Loucy (cell line): Measurements from ENCODE around the gene ARHGAP26.

ENCODE experiments used
- H2AFZ ChIP-seq: fragments of 200-600 bp; sonication (generic); 2 replicates; pipeline ENCODE4 v1.6.0; 2016; ENCODE audit warnings: antibody characterized with exemption, mild to moderate bottlenecking, low read length, moderate library complexity
- H3F3A ChIP-seq: fragments of 200-600 bp; 2 replicates; pipeline ENCODE4 v1.6.0; 2016; ENCODE audit warnings: antibody characterized with exemption, low read depth, mild to moderate bottlenecking
- H3K27me3 ChIP-seq: fragments of 200-600 bp; sonication (generic); 2 replicates; pipeline ENCODE4 v1.6.1; 2014; ENCODE audit warnings: low read length, mild to moderate bottlenecking; ENCODE audit not compliant: insufficient read depth, poor library complexity, severe bottlenecking
- H3K36me3 ChIP-seq: fragments of 200-600 bp; sonication (generic); 2 replicates; pipeline ENCODE4 v1.6.1; 2016; ENCODE audit warnings: low read length; ENCODE audit not compliant: insufficient read depth
- H3K4me1 ChIP-seq: fragments of 200-600 bp; sonication (generic); 2 replicates; pipeline ENCODE4 v1.5.1; 2014; ENCODE audit warnings: low read length, mild to moderate bottlenecking; ENCODE audit not compliant: insufficient read depth, poor library complexity, severe bottlenecking
- H3K4me2 ChIP-seq: fragments of 200-600 bp; sonication (generic); 2 replicates; pipeline ENCODE4 v1.6.0; 2014; ENCODE audit warnings: antibody characterized with exemption, low read length, low read depth, mild to moderate bottlenecking; ENCODE audit not compliant: poor library complexity, severe bottlenecking
- H3K4me3 ChIP-seq: fragments of 200-600 bp; sonication (generic); 2 replicates; pipeline ENCODE4 v1.5.1; 2014; ENCODE audit warnings: low read length, mild to moderate bottlenecking, mixed read lengths; ENCODE audit not compliant: poor library complexity, severe bottlenecking
- H3K79me2 ChIP-seq: fragments of 200-600 bp; sonication (generic); 2 replicates; pipeline ENCODE4 v1.6.1; 2014; ENCODE audit warnings: low read length; ENCODE audit not compliant: insufficient read depth
- H3K9ac ChIP-seq: fragments of 200-600 bp; sonication (generic); 2 replicates; pipeline ENCODE4 v1.6.0; 2014; ENCODE audit warnings: mild to moderate bottlenecking, low read depth, low read length, moderate library complexity; ENCODE audit not compliant: poor library complexity, severe bottlenecking
- H3K9me2 ChIP-seq: fragments of 200-600 bp; sonication (generic); replicated peaks from 2 replicates; pipeline ENCODE4 v1.6.1; 2016; ENCODE audit warnings: low read depth, low read length, mixed read lengths
- H3K9me3 ChIP-seq: fragments of 200-600 bp; sonication (generic); 2 replicates; pipeline ENCODE4 v1.6.1; 2014; ENCODE audit warnings: mild to moderate bottlenecking, antibody characterized with exemption, low read length, low read depth; ENCODE audit not compliant: insufficient read depth
- H4K20me1 ChIP-seq: fragments of 200-600 bp; sonication (generic); 2 replicates; pipeline ENCODE4 v1.6.0; 2014; ENCODE audit warnings: antibody characterized with exemption, low read length, mild to moderate bottlenecking; ENCODE audit not compliant: insufficient read depth, poor library complexity, severe bottlenecking
- CTCF ChIP-seq: fragments of 200-600 bp; sonication (generic); conservative IDR thresholded peaks from 2 replicates; pipeline ENCODE4 v1.5.1; 2014; ENCODE audit warnings: mild to moderate bottlenecking, antibody characterized with exemption, low read length
- EZH2phosphoT487 ChIP-seq: fragments of 200-600 bp; IDR thresholded peaks from 2 replicates; pipeline ENCODE4 v1.6.1; 2018; ENCODE audit warnings: antibody characterized with exemption, mild to moderate bottlenecking, moderate library complexity, borderline replicate concordance

The ARHGAP26 gene

GRCh38 chr5:143044265-143044664 lies 274.1 kb downstream of the ARHGAP26 start:
- H4K20me1 ChIP-seq, result no peaks in the 10 kb centered on the region
- no peak overlapping the region for H3K4me3 ChIP-seq
- H3F3A ChIP-seq, result no peaks in the 10 kb centered on the region
- H3K4me2 ChIP-seq, result no peak overlapping the region
- no peak overlapping the region for H2AFZ ChIP-seq
- peaks cover 11% of the 10 kb centered on the region for H3K36me3 ChIP-seq
- TF ChIP-seq CTCF (no peak), EZH2phosphoT487 (no peak)
- no peak overlapping the region for H3K9ac ChIP-seq
- no peaks in the 10 kb centered on the region for H3K27me3 ChIP-seq
- no peaks in the 10 kb centered on the region for H3K79me2 ChIP-seq
- H3K9me2 ChIP-seq, result no peaks in the 10 kb centered on the region
- no peaks in the 10 kb centered on the region for H3K9me3 ChIP-seq
- H3K4me1 ChIP-seq, result peaks cover 7% of the 10 kb centered on the region

GRCh38 chr5:143045062-143045461 lies 274.9 kb downstream of the ARHGAP26 start:
- Histone ChIP-seq H3K27me3 (no peaks in the 10 kb centered on the region), H3K79me2 (no peaks in the 10 kb centered on the region), H3K36me3 (peaks cover 11% of the 10 kb centered on the region), H3F3A (no peaks in the 10 kb centered on the region), H3K9me3 (no peaks in the 10 kb centered on the region), H3K4me3 (no peak overlapping the region), H4K20me1 (no peaks in the 10 kb centered on the region), H3K9ac (no peak overlapping the region), H3K4me2 (no peak overlapping the region), H3K4me1 (peaks cover 7% of the 10 kb centered on the region), H3K9me2 (no peaks in the 10 kb centered on the region), H2AFZ (no peak overlapping the region)
- TF ChIP-seq EZH2phosphoT487 (no peak), CTCF (no peak)

- no peaks in the 10 kb centered on the region for H3K9me3 ChIP-seq
- H3K36me3 ChIP-seq, result peaks cover 11% of the 10 kb centered on the region
- TF ChIP-seq CTCF, result no peak
- TF ChIP-seq EZH2phosphoT487, result no peak
- no peaks in the 10 kb centered on the region for H3K9me2 ChIP-seq
- H4K20me1 ChIP-seq, result no peaks in the 10 kb centered on the region
- H3K79me2 ChIP-seq, result no peaks in the 10 kb centered on the region
- H3K4me3 ChIP-seq, result no peak overlapping the region
- H3K4me1 ChIP-seq, result peaks cover 2% of the 10 kb centered on the region
- no peaks in the 10 kb centered on the region for H3F3A ChIP-seq
- H3K4me2 ChIP-seq, result no peak overlapping the region
- H3K9ac ChIP-seq, result no peak overlapping the region
- no peaks in the 10 kb centered on the region for H3K27me3 ChIP-seq
- no peak overlapping the region for H2AFZ ChIP-seq
Measured at GRCh38 chr5:143046314-143046713, 276.1 kb downstream of the ARHGAP26 start.
